Middle frontal gyrus (tissue), 1 donor: ENCODE data around the gene SNPH.

Source experiments
- DNase-seq: peaks from one replicate; pipeline ENCODE4 v3.0.0-alpha.2; 2015; ENCODE audit warnings: low spot score; ENCODE audit errors: extremely low spot score

The SNPH gene

GRCh38 chr20:1264727-1265126 lies 1.4 kb upstream of the SNPH start:
- no peak for DNase-seq

GRCh38 chr20:1265226-1265915 lies 723 bp upstream of the SNPH start:
- DNase-seq: no peak

- no peak for DNase-seq
These were observed 253 bp upstream of the SNPH start for GRCh38 chr20:1265916-1266166.

DNA sequence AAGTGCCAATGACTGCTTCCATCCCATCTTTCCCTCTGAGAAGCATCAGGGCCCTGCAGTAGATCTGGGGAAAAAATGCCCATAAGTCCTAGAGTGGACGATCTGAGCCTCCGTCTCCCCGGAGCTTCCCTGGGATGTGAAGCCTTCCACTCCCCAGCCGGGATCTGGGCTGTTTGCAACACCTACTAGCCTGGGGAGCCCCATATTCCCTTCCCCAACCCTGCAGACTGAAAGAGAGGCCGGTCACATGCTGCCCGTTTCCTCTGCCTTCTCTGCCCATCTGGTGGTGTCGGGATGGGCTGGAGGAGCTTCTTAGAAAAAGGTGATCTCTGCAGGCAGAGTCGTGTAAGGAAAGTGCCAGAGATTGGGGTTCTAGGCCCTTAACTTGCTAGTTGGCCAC lies 1.1 kb downstream of the SNPH start:
- DNase-seq: no peak

GRCh38 chr20:1267809-1268374 lies 1.8 kb downstream of the SNPH start:
- no peak for DNase-seq

GRCh38 chr20:1269235-1269634 lies 3.1 kb downstream of the SNPH start:
- DNase-seq: no peak

GRCh38 chr20:1269850-1270249 lies 3.8 kb downstream of the SNPH start:
- DNase-seq: no peak

DNA sequence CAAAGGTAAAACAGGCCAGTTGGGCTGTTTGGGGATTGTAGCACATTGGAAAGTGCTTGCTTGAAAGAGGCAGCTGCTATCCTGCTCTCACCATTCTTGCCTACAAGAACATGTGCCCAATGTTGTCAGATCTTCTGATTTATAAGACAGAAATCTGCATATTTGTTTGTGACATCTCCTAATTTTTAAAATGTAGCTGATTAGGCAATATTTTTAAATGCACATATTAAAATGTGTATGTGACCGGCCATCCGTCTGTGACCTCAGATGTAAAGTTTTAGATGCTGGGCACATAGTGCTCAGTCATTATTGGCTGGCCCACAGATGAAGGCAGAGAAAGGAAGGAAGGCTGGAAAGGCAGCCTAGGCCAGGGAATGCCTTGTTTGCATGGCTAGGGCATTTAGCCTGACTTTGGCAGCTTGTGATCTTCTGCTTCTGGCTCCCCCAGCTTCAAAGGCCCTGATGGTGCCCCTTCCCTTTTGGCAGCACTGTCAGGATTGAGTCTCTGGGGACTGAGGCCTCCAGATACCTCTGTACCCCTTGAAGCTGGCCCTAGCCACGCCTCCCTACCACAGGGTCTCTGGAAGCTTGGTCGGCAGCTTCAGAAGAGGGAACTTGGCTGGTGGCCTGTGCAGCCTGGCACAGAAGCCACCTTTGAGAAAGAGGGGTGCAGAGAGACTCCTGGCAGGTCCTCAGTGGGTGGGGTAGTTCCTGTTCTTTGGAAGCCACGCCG lies 6.4 kb downstream of the SNPH start:
- DNase-seq: no peak

DNA sequence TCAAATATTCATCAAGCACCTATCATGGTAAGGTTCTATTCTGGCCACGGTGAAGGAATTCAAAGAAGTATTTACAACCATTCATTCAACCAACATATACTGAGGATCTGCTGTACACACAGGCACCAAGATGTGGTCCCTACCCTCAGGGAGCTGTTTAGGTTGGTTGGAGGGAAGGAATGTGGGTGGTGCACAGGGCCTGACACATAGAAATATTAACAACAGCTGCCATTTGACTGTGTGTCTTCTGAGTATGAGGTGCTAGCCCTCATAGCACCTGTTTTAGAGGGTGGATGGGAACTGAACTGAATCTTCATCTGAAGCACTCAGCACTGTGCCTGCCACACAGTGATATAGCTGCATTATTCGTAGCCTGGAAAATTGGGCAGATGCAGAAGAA lies 7.3 kb downstream of the SNPH start:
- no peak for DNase-seq

DNA sequence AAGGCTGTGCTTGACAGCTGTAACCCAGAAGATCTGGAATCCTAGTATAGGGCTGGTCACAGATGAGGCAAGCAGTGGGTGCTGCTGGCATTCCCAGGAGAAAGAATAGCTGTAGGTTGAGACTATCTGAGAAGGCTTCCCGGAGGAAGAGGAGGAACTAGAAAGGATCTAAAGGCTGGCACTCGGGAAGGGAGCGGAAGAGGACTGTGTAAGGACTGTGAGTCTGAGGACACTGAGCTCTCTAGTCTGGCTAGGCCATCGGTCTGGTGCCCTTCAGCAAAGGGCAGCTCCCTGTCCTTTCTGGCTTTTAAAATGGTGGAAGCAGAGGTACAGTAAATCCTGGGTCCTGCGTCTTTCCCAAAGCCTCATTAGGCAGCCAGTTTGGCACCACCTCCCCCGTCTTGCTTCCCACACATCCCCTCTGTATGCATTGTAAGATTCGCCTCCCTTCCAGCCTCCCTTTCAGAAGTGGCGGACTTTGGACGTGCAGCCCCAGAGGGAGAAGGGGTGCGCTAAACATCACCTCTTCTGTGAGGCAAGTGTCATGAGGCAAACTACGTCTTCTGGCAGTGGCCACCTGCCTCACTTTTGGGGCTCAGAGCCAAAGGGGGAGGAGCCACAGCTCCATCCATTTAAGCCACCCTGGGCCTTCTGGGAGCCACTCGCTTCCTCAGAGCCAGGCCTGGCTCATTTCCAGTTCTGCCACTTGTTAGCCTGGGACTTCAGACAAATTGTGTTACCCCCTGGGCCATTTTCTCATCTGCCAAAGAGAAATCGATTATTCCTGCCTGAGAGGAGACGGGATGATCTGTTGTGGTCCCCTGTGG lies 8.6 kb downstream of the SNPH start:
- DNase-seq: no peak

DNA sequence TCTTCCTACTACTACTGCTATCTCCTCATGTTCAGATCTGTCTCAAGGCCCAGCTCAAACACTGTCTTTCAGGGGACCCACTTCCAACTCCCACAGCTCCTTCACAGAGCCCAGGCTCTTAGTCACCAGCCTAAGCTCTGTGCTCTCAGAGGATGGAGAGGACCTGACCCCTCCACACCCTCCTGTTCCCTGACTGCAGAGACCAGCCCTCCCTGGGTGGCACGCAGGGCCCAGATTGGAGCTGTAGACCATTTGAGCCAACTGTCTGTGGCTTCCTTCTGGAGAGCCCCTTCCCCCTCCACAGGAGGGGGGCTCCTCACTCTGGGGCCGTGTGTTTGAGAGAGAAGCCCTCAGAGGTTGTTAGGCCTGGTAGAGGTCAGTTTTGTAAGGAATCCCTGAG lies 9.8 kb downstream of the SNPH start:
- no peak for DNase-seq

DNA sequence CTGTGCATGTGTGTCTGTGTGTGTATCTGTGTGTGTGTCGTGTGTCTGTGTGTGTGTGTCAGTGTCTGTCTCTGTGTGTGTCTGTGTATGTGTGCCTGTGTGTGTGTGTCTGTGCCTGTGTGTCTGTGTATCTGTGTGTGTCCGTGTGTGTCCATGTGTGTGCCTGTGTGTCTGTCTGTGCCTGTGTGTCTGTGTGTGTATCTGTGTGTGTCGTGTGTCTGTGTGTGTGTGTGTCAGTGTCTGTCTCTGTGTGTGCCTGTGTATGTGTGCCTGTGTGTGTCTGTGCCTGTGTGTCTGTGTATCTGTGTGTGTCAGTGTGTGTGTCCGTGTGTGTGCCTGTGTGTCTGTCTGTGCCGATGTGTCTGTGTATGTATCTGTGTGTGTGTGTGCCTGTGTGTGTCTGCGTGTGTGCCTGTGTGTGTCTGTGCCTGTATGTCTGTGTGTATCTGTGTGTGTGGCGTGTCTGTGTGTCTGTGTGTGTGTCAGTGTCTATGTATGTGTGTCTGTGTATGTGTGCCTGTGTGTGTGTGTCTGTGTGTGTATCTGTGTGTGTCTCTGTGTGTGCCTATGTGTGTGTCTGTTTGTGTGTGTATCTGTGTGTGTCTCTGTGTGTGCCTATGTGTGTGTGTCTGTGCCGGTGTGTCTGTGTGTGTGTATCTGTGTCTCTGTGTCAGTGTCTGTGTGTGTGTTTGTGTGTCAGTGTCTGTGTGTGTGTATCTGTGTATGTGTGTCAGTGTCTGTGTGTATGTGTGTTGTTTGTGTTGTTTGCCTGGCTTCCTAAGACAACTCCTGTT lies 11.6 kb downstream of the SNPH start:
- DNase-seq: no peak

DNA sequence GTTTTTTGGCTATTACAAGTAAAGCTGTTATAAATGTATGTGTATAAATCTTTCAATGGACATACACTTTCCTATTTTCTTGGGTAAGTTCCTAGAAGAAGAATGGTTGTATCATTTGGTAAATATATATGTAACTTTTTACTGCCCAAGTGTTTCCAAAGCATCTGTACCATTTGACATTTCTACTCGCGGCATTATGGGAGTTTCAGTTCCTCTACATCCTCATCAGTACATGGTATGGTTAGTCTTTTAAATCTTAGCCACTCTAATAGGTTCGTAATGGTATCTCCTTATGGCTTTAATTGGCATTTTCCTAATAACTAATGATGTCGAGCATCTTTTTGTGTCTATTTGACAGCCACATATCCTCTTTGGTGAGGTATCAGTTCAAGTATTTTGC lies 12.9 kb downstream of the SNPH start:
- no peak for DNase-seq

GRCh38 chr20:1280195-1281102 lies 14.4 kb downstream of the SNPH start:
- DNase-seq: no peak

- DNase-seq: no peak
These were observed 15.4 kb downstream of the SNPH start for GRCh38 chr20:1281279-1282057.

DNA sequence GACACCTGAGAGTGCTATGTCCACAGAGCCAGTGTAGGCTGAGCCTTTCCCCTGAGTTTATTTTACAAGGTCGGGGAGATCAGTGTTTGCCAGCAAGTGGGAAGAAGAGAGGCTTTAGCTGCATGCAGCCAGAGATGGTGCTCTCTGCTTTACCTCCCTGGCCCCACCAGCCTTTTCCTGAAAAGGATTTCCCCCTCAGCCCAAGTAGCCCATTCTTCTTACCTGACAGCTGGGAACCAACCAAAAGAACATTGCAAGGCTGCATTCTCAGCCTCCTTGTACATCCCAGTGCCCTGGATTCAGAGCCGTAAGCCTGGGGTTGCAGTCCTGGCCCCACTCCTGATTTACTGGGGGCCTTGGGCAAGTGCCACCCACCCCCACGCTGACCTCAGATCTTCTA lies 16.9 kb downstream of the SNPH start:
- DNase-seq: no peak

DNA sequence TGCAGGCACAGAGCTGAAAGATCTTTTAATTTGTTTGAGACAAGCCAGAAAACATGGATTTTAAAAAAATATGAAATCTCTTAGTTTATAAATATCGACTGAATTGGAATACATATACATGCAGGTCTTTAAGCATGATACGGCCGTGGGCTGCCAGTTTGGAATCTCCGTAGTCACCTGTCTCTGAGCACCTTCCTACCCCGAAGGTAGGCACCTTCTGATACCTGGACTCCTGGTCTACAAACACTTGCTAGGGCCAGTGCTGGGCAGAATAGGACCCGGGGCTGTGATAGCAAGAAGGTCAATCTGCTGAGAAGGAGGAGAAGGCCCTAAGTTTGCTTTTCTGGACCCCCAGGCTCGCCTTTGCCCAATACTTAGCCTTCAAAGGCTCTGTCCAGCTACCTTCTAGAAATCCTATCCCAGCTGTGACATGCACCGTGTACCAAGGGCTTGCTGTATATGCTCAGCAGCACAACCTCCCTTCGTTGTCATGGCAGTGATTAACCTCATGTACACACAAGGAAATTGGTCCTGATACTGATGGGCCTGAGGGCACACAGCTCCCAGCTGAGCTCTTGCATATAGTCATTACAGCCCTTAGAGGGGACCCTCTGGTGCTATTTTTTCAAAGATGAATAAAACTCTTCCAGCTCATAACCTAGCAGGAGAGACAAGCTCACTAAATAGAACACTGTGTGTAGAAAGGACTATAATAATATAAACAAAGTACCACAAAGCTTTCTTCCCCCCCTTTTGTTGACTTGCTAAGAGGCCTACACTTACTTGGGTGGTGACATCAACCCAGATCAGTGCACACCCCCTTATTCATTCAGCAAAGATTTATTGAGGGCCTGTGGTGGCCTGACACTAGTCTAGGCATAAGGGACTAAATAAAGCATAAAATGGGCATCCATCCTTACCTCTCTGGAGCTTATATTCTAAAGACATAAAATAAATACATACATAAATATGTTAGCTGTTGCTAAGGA lies 17.7 kb downstream of the SNPH start:
- no peak for DNase-seq

GRCh38 chr20:1286267-1287024 lies 20.4 kb downstream of the SNPH start:
- no peak for DNase-seq
